GM12892 (cell line): ENCODE results near the gene ZDHHC11B.

Experiments used
- POLR2A ChIP-seq: IDR thresholded peaks from 2 replicates; pipeline ENCODE4 v1.6.1; 2011; ENCODE audit warnings: low read depth, low read length, control low read depth
- TAF1 ChIP-seq: IDR thresholded peaks from 2 replicates; pipeline ENCODE4 v1.6.1; 2011; ENCODE audit warnings: low read depth, mild to moderate bottlenecking, control low read depth, low read length, borderline replicate concordance

GRCh38 chr5:761059-761771, 23.3 kb downstream of the ZDHHC11B start:
- TF ChIP-seq TAF1 = no peak
- TF ChIP-seq POLR2A = no peak
